KMS-11 (cell line): Measurements from ENCODE around the gene TMEM63B.
"Not testable (repeated sequence)": the region's sequence is repeated elsewhere in the genome, so short reads cannot be mapped to it uniquely, and the experiment has no call there.

Experiments used
- H2AFZ ChIP-seq: fragments of 200-600 bp; sonication (generic); 2 replicates; pipeline ENCODE4 v1.6.1; 2016; ENCODE audit warnings: antibody characterized with exemption, mixed run types, low read depth
- H3K27ac ChIP-seq: fragments of 200-600 bp; sonication (generic); 2 replicates; pipeline ENCODE4 v1.6.1; 2016; ENCODE audit warnings: mild to moderate bottlenecking, mixed run types
- H3K27me3 ChIP-seq: fragments of 200-600 bp; sonication (generic); 2 replicates; pipeline ENCODE4 v1.6.1; 2017; ENCODE audit warnings: mild to moderate bottlenecking, low read depth, mixed run types, moderate library complexity; ENCODE audit not compliant: insufficient read depth
- H3K36me3 ChIP-seq: fragments of 200-600 bp; sonication (generic); 2 replicates; pipeline ENCODE4 v1.6.1; 2017; ENCODE audit warnings: mild to moderate bottlenecking, mixed run types; ENCODE audit not compliant: insufficient read depth
- H3K4me1 ChIP-seq: fragments of 200-600 bp; sonication (generic); 2 replicates; pipeline ENCODE4 v1.6.1; 2016; ENCODE audit warnings: mild to moderate bottlenecking, low read depth, mixed run types; ENCODE audit not compliant: poor library complexity, severe bottlenecking
- H3K4me2 ChIP-seq: fragments of 200-600 bp; sonication (generic); 2 replicates; pipeline ENCODE4 v1.7.0; 2016; ENCODE audit warnings: mild to moderate bottlenecking, mixed run types
- H3K4me3 ChIP-seq: fragments of 200-600 bp; sonication (generic); IDR thresholded peaks from 2 replicates; pipeline ENCODE4 v1.6.1; 2017; ENCODE audit warnings: low read depth, low read length, mixed read lengths; ENCODE audit not compliant: insufficient read depth
- H3K79me2 ChIP-seq: fragments of 200-600 bp; sonication (generic); 2 replicates; pipeline ENCODE4 v1.6.1; 2016; ENCODE audit warnings: low read depth, mixed run types; ENCODE audit not compliant: insufficient read depth
- H3K9ac ChIP-seq: fragments of 200-600 bp; sonication (generic); 2 replicates; pipeline ENCODE4 v1.6.1; 2016; ENCODE audit warnings: mild to moderate bottlenecking, mixed run types
- H4K20me1 ChIP-seq: fragments of 200-600 bp; sonication (generic); 2 replicates; pipeline ENCODE4 v1.6.1; 2016; ENCODE audit warnings: mild to moderate bottlenecking, mixed run types; ENCODE audit not compliant: insufficient read depth
- CTCF ChIP-seq: fragments of 200-600 bp; sonication (generic); conservative IDR thresholded peaks from 2 replicates; pipeline ENCODE4 v1.6.1; 2017; ENCODE audit warnings: low read depth, mild to moderate bottlenecking, antibody characterized with exemption, low read length, moderate library complexity, mixed read lengths

The TMEM63B gene

GRCh38 chr6:44180886-44181285 lies 53.5 kb downstream of the TMEM63B start:
- no peaks in the 10 kb centered on the region for H3K79me2 ChIP-seq
- H3K4me1 ChIP-seq = no peaks in the 10 kb centered on the region
- no peak overlapping the region for H3K4me3 ChIP-seq
- no peak overlapping the region for H2AFZ ChIP-seq
- H4K20me1 ChIP-seq = no peaks in the 10 kb centered on the region
- no peak overlapping the region for H3K9ac ChIP-seq
- no peaks in the 10 kb centered on the region for H3K36me3 ChIP-seq
- no peak for TF ChIP-seq CTCF
- no peak overlapping the region for H3K4me2 ChIP-seq
- no peak overlapping the region for H3K27ac ChIP-seq
- H3K27me3 ChIP-seq = no peaks in the 10 kb centered on the region

- H3K27ac ChIP-seq, H3K4me1 ChIP-seq, H3K4me2 ChIP-seq, H2AFZ ChIP-seq, H3K4me3 ChIP-seq, H3K79me2 ChIP-seq, H3K27me3 ChIP-seq, H3K36me3 ChIP-seq, H4K20me1 ChIP-seq, H3K9ac ChIP-seq: not testable (repeated sequence)
Observed at GRCh38 chr6:44181784-44182183, 54.4 kb downstream of the TMEM63B start.

- Histone ChIP-seq H3K27me3 (no peaks in the 10 kb centered on the region), H4K20me1 (no peaks in the 10 kb centered on the region), H3K4me2 (no peak overlapping the region), H3K4me3 (no peak overlapping the region), H3K4me1 (no peaks in the 10 kb centered on the region), H3K9ac (no peak overlapping the region), H3K79me2 (no peaks in the 10 kb centered on the region), H3K27ac (no peak overlapping the region), H3K36me3 (no peaks in the 10 kb centered on the region), H2AFZ (no peak overlapping the region)
- no peak for TF ChIP-seq CTCF
Observed at GRCh38 chr6:44182911-44183390, 55.6 kb downstream of the TMEM63B start.

- no peak for TF ChIP-seq CTCF
- no peak overlapping the region for H2AFZ ChIP-seq
- no peak overlapping the region for H3K4me3 ChIP-seq
- H3K27me3 ChIP-seq = no peaks in the 10 kb centered on the region
- no peak overlapping the region for H3K27ac ChIP-seq
- H4K20me1 ChIP-seq = no peaks in the 10 kb centered on the region
- no peaks in the 10 kb centered on the region for H3K36me3 ChIP-seq
- no peak overlapping the region for H3K4me2 ChIP-seq
- H3K79me2 ChIP-seq = no peaks in the 10 kb centered on the region
- no peaks in the 10 kb centered on the region for H3K4me1 ChIP-seq
- no peak overlapping the region for H3K9ac ChIP-seq
Observed at GRCh38 chr6:44183783-44184182, 56.4 kb downstream of the TMEM63B start.

- H2AFZ ChIP-seq, H4K20me1 ChIP-seq, H3K79me2 ChIP-seq, H3K27ac ChIP-seq, H3K4me3 ChIP-seq, H3K27me3 ChIP-seq, H3K4me1 ChIP-seq, H3K36me3 ChIP-seq, H3K9ac ChIP-seq, H3K4me2 ChIP-seq: not testable (repeated sequence)
Observed at GRCh38 chr6:44185356-44185755, 58.0 kb downstream of the TMEM63B start.
